BLaER1 treated with 17β-estradiol and CSF1 and Interleukin-3, amounts not matched to agents 10 nM and 100 nM (cell line): ENCODE measurements around the gene IL1RAPL2.

Experiments used
- H3K27ac ChIP-seq, 11 experiments: shearing (Covaris generic); formaldehyde crosslinking; 2 replicates each; pipeline ENCODE4 v1.8.1; 2022
- H3K27me3 ChIP-seq, 11 experiments: shearing (Covaris generic); formaldehyde crosslinking; 2 replicates each; pipeline ENCODE4 v1.8.1; 2022
- H3K36me3 ChIP-seq, 11 experiments: shearing (Covaris generic); formaldehyde crosslinking; 2 replicates each; pipeline ENCODE4 v1.8.1; 2022
- H3K4me1 ChIP-seq, 10 experiments: shearing (Covaris generic); formaldehyde crosslinking; 2 replicates each; pipeline ENCODE4 v1.8.1; 2022
- H3K4me2 ChIP-seq, 11 experiments: shearing (Covaris generic); formaldehyde crosslinking; 2 replicates each; pipeline ENCODE4 v1.8.1; 2022
- H3K4me3 ChIP-seq, 10 experiments: shearing (Covaris generic); formaldehyde crosslinking; 2 replicates each; pipeline ENCODE4 v1.8.1; 2022
- H3K9ac ChIP-seq, 11 experiments: shearing (Covaris generic); formaldehyde crosslinking; 2 replicates each; pipeline ENCODE4 v1.8.1; 2022
- H3K9me3 ChIP-seq, 11 experiments: shearing (Covaris generic); formaldehyde crosslinking; replicated peaks in 1 of 11; 2 replicates each; pipeline ENCODE4 v1.8.1; 2022
- H4K20me1 ChIP-seq, 11 experiments: shearing (Covaris generic); formaldehyde crosslinking; 2 replicates each; pipeline ENCODE4 v1.8.1; 2022
- Cebpa-rat ChIP-seq, 11 experiments: shearing (Covaris generic); IDR thresholded peaks; 2 replicates each; pipeline ENCODE4 v1.8.1; 2022

The IL1RAPL2 gene

GRCh38 chrX:105697984-105698781, 1132.2 kb downstream of the IL1RAPL2 start:
- Histone ChIP-seq H3K4me1 (peaks cover 0 to 10% (median 8%) of the 10 kb centered on the region in 10 experiments; a peak in 9 of 20 replicates), H4K20me1 (no peaks in the 10 kb centered on the region), H3K4me2 (no peak overlapping the region), H3K4me3 (no peak overlapping the region), H3K9ac (no peak overlapping the region), H3K27me3 (peaks cover 0 to 42% (median 26%) of the 10 kb centered on the region in 11 experiments; a peak in 18 of 22 replicates), H3K9me3 (no peaks in the 10 kb centered on the region; a peak in 1 of 22 replicates), H3K36me3 (no peaks in the 10 kb centered on the region), H3K27ac (no peak overlapping the region)
- TF ChIP-seq Cebpa-rat (IDR thresholded peaks at IDR 0.05): no peak

GRCh38 chrX:105700331-105700730, 1134.3 kb downstream of the IL1RAPL2 start:
- Histone ChIP-seq H3K27ac (no peak overlapping the region), H3K4me3 (no peak overlapping the region), H3K36me3 (no peaks in the 10 kb centered on the region), H3K27me3 (peaks cover 0 to 46% (median 25%) of the 10 kb centered on the region in 11 experiments; a peak in 18 of 22 replicates), H4K20me1 (no peaks in the 10 kb centered on the region), H3K9me3 (no peaks in the 10 kb centered on the region), H3K4me1 (peaks cover 0 to 10% (median 8%) of the 10 kb centered on the region in 10 experiments; a peak in 9 of 20 replicates), H3K9ac (no peak overlapping the region), H3K4me2 (no peak overlapping the region)
- no peak for TF ChIP-seq Cebpa-rat (IDR thresholded peaks at IDR 0.05)

GRCh38 chrX:105701310-105702052, 1135.5 kb downstream of the IL1RAPL2 start:
- peaks cover 0 to 10% (median 8%) of the 10 kb centered on the region in 10 experiments; a peak in 9 of 20 replicates for H3K4me1 ChIP-seq
- H3K27me3 ChIP-seq: peaks cover 0 to 56% (median 31%) of the 10 kb centered on the region in 11 experiments; a peak in 19 of 22 replicates
- no peak overlapping the region for H3K4me2 ChIP-seq
- H3K36me3 ChIP-seq: no peaks in the 10 kb centered on the region
- no peak for TF ChIP-seq Cebpa-rat (IDR thresholded peaks at IDR 0.05)
- H3K9ac ChIP-seq: no peak overlapping the region
- no peak overlapping the region for H3K27ac ChIP-seq
- H3K4me3 ChIP-seq: no peak overlapping the region
- H3K9me3 ChIP-seq: no peaks in the 10 kb centered on the region
- H4K20me1 ChIP-seq: no peaks in the 10 kb centered on the region

- Histone ChIP-seq H3K36me3 (no peaks in the 10 kb centered on the region), H3K4me3 (no peak overlapping the region), H3K9ac (no peak overlapping the region), H3K4me1 (no peaks in the 10 kb centered on the region), H4K20me1 (no peaks in the 10 kb centered on the region), H3K4me2 (no peak overlapping the region), H3K27ac (no peak overlapping the region), H3K9me3 (no peaks in the 10 kb centered on the region), H3K27me3 (peaks cover 0 to 66% (median 42%) of the 10 kb centered on the region in 11 experiments; a peak in 19 of 22 replicates)
- no peak for TF ChIP-seq Cebpa-rat (IDR thresholded peaks at IDR 0.05)
Measured at GRCh38 chrX:105703876-105704275, 1137.9 kb downstream of the IL1RAPL2 start.

GRCh38 chrX:105706041-105706440, 1140.0 kb downstream of the IL1RAPL2 start:
- Histone ChIP-seq H3K27ac (no peak overlapping the region), H4K20me1 (no peaks in the 10 kb centered on the region), H3K9me3 (no peaks in the 10 kb centered on the region), H3K36me3 (no peaks in the 10 kb centered on the region), H3K27me3 (peaks cover 0 to 52% (median 32%) of the 10 kb centered on the region in 11 experiments; a peak in 16 of 22 replicates), H3K4me1 (no peaks in the 10 kb centered on the region), H3K4me2 (no peak overlapping the region), H3K4me3 (no peak overlapping the region), H3K9ac (no peak overlapping the region)
- TF ChIP-seq Cebpa-rat (IDR thresholded peaks at IDR 0.05): no peak

GRCh38 chrX:105711805-105712204, 1145.8 kb downstream of the IL1RAPL2 start:
- Histone ChIP-seq H3K9me3 (peaks cover 0 to 7% (median 0%) of the 10 kb centered on the region in 11 experiments; a peak in 1 of 22 replicates), H4K20me1 (no peaks in the 10 kb centered on the region), H3K27ac (no peak overlapping the region), H3K27me3 (peaks cover 0 to 46% (median 18%) of the 10 kb centered on the region in 11 experiments; a peak in 15 of 22 replicates), H3K4me1 (no peaks in the 10 kb centered on the region), H3K4me3 (no peak overlapping the region), H3K4me2 (no peak overlapping the region), H3K36me3 (no peaks in the 10 kb centered on the region), H3K9ac (no peak overlapping the region)
- no peak for TF ChIP-seq Cebpa-rat (IDR thresholded peaks at IDR 0.05)

GRCh38 chrX:105715746-105716145, 1149.7 kb downstream of the IL1RAPL2 start:
- H3K9me3 ChIP-seq: peaks cover 0 to 7% (median 0%) of the 10 kb centered on the region in 11 experiments; a peak in 1 of 22 replicates
- H3K4me3 ChIP-seq: no peak overlapping the region
- H3K4me1 ChIP-seq: no peaks in the 10 kb centered on the region
- H3K9ac ChIP-seq: no peak overlapping the region
- H3K27me3 ChIP-seq: peaks cover 0 to 40% (median 13%) of the 10 kb centered on the region in 11 experiments; a peak in 14 of 22 replicates
- H3K27ac ChIP-seq: no peak overlapping the region
- no peak for TF ChIP-seq Cebpa-rat (IDR thresholded peaks at IDR 0.05)
- no peaks in the 10 kb centered on the region for H3K36me3 ChIP-seq
- no peaks in the 10 kb centered on the region for H4K20me1 ChIP-seq
- H3K4me2 ChIP-seq: no peak overlapping the region

- Histone ChIP-seq H3K9me3 (no peaks in the 10 kb centered on the region; a peak in 1 of 22 replicates), H3K27ac (no peak overlapping the region), H3K4me3 (no peak overlapping the region), H3K4me2 (no peak overlapping the region), H3K4me1 (no peaks in the 10 kb centered on the region), H4K20me1 (no peaks in the 10 kb centered on the region), H3K27me3 (peaks cover 0 to 58% (median 39%) of the 10 kb centered on the region in 11 experiments; a peak in 18 of 22 replicates), H3K36me3 (no peaks in the 10 kb centered on the region), H3K9ac (no peak overlapping the region)
- no peak for TF ChIP-seq Cebpa-rat (IDR thresholded peaks at IDR 0.05)
Measured at GRCh38 chrX:105723966-105724735, 1158.2 kb downstream of the IL1RAPL2 start.
